ENCODE results near the gene GABPA.

GRCh38 chr21:25689226-25689625, 45.5 kb upstream of the GABPA start:
- TF ChIP-seq CTCF (IDR thresholded peaks at IDR 0.05; ENCODE audit: borderline replicate concordance, extremely low read depth, low read length, poor library complexity, severe bottlenecking) (no peak), EZH2 (IDR thresholded peaks at IDR 0.05; ENCODE audit: borderline replicate concordance, low read depth, low read length, severe bottlenecking) (no peak)

Measured in DND-41 (cell line).